HG02610 (cell line): ENCODE measurements around the gene RASSF9.

Experiments used
- ATAC-seq: cut with Tn5 transposase; IDR thresholded peaks from one replicate; pipeline ENCODE4 v1.9.1; 2021; ENCODE audit warnings: mild to moderate bottlenecking, moderate library complexity; ENCODE audit not compliant: unreplicated experiment

Gene RASSF9

DNA sequence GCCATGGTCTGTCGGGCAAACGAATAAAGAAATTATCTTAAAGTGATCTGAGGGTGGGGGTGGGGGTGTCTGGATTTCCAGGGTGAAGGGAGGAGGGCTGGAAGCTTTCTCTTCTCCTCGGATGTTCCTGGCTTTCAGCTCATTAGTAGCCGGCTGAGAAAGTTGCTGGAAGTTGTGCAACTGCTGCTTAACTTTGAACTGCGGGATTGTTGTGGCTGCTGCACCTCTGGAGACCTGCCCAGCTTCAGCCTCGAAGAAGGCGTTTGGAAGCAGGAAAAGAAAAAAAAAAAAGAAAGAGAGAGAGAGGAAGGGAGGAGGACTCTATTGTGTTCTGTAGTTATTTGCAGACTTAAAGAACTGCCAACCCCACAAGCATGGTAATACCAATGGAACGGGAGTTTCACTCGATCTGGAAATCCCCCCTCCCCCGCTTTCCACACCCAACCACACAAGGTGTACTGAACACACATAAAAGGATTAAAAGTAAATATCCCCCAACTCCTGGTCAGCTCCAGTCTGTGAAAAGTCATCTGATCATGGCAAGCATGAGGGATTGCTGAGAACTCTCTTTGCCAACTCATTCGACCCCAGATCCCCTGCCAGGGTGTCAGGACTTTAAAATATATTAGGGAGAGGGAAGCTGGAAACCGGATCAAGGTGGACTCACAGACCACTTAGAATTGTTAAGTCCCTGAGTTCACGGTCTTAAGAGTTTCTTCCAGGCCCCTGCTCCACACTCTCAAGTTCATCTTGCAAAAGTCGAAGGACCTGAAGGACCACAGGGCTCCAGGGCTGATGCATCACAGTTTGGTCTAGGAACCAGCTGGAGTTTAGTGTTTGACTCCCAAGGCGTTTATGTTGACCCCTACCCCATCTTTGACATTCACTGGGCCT, at the start of gene RASSF9:
Gene RASSF9, minus strand, starts transcription at position 213 of the 894 bp plus-strand sequence. Its CDS starts 208 bp downstream, at position 5.
- ATAC-seq, result peak; percentile 48

DNA sequence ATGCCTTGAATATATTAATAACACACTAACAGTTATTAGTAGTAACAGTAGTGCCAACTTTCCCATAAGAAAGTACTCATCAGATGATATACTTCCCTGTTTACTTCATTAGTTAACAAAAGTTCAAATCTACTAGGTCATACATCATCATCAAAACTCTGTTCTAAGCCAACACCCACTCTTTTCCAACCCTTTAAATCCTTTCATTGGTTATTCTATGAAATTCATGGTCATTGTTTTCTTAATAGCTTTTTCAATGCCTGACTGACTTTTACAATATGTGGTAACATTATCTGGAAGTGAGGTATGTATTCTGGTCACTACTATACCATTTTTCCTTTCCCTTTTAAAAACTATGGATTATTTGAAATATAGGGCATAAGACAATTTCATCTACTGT, 47.6 kb upstream of the RASSF9 start:
- ATAC-seq, result no peak

DNA sequence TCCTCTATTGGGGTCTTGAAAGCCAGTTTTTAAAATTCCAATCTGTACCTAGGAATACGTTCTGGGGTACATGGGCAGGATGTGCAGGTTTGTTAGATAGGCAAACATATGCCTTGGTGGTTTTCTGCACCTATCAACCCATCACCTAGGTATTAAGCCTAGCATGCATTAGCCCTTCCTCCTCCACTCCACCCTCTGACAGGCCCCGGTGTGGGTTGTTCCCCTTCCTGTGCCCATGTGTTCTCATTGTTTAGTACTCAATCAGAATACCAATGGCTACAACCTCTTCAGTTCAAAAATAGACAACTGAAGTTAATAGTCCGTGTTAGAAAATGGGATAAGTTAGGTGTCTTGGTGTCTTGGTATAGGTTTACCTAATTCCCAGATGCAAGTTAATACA, 41.2 kb upstream of the RASSF9 start:
- no peak for ATAC-seq

DNA sequence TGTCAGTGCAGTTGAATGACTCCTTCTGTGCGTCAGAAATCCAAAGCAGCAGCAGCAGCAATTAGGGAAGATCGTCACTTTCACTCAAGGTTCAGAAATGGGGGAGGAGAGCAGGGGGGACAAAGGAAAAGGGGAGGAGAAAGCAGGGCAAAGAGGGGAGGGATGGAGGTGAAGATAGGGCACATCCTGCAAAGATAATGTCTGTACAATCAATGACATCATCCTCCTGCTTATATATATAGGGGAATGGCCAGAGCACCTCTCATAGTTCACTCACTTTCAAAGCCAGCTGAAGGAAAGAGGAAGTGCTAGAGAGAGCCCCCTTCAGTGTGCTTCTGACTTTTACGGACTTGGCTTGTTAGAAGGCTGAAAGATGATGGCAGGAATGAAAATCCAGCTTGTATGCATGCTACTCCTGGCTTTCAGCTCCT, 37.8 kb upstream of the RASSF9 start, which contains the start of gene NTS:
Gene NTS, plus strand, starts transcription at position 265 of the 431 bp plus-strand sequence. Its CDS starts 109 bp downstream, at position 374.
- peak; percentile 68 for ATAC-seq

- ATAC-seq, result peak; percentile 81
Measured at GRCh38 chr12:85872497-85873091, 36.4 kb upstream of the RASSF9 start.

- ATAC-seq, result peak; percentile 94
Measured at GRCh38 chr12:85866986-85867776, 31.0 kb upstream of the RASSF9 start.

- ATAC-seq, result no peak
Measured at GRCh38 chr12:85865890-85866289, 29.7 kb upstream of the RASSF9 start.

DNA sequence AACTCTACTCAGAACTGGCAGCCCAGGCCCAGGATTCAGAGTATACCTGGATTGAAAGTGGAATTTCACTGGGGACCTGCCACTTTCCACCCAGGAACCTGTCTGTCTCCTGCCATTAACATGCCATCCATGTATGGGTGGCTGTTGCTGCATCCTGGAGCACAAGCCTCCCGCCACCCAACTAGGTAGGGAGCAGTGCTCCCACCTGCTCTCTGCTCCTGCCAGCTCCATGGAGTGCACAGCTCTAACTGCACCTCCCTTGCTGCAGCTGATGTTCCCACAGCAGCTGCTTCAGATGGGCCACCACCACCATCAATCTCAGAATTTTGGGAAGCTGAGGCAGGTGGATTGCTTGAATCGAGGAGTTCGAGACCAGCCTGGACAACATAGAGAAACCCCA, 20.8 kb upstream of the RASSF9 start:
- no peak for ATAC-seq

DNA sequence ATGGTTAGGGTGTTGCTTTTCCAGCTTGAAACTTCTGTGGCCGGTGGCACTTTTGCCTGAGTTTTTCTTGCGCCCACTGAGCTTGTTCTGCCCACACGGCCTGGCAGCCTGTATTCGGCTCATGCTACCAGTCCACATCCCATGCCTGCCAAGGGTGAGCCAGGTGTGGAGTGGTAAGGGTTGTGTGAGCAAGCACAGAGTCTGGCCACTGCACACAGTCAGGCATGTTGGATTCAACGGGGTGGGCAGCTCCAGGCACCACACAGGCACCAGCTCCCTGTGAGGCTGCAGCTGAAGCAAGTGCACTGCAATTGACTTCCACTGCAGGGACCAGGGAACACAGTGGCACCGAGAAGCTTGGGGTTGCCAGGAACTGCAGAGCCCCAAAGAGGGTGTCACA, 19.1 kb upstream of the RASSF9 start:
- no peak for ATAC-seq

DNA sequence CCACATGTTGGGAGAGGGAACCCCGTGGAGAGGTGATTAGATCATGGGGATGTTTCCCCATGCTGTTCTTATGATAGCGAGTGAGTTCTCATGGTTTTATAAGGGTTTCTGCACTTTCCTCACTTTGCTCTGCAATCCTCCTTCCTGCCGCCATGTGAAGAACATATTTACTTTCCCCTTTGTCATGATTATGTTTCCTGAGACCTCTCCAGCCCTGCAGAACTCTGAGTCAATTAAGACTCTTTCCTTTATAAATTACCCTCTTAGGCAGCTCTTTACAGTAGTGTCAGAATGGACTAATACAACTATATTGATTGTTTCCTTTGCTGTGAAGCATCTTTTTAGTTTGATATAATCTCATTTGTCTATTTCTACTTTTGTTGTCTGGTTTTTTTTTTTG, 13.1 kb upstream of the RASSF9 start:
- ATAC-seq, result no peak

GRCh38 chr12:85843606-85844310, 7.5 kb upstream of the RASSF9 start:
- no peak for ATAC-seq

- ATAC-seq, result peak; percentile 5
Measured at GRCh38 chr12:85835426-85836196, 598 bp downstream of the RASSF9 start.

- no peak for ATAC-seq
Measured at GRCh38 chr12:85834378-85834777, 1.8 kb downstream of the RASSF9 start.

GRCh38 chr12:85833579-85833978, 2.6 kb downstream of the RASSF9 start:
- ATAC-seq, result no peak

DNA sequence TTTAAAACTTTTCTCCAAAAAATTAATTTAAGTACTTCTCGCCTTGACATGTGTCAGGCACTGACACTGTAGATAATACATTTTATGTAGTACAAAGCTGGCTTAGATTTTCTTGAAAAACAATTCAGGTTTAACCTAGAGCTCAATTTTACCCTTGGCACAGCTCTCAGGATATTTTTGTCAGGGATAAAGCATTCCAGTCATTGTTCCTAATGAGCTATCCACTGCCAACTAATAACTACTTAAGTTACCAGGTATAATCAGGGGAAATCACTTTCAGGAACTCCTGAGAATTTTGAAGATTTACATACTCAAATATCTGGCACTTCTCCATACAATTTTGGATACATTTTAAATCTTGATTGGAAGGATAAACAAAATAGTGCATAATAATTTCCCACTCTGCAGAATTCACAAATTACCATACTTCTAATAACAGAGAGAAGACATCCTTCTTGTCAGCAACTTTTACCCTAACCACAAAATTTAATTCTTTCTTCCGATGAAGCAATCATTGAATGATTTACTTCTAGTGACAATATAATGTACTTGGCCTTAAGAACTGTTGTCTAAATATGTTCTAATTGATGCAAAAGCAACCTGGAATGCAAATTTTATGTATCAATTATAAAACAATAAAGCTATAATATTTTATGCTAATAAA, 4.8 kb downstream of the RASSF9 start:
- ATAC-seq, result no peak

DNA sequence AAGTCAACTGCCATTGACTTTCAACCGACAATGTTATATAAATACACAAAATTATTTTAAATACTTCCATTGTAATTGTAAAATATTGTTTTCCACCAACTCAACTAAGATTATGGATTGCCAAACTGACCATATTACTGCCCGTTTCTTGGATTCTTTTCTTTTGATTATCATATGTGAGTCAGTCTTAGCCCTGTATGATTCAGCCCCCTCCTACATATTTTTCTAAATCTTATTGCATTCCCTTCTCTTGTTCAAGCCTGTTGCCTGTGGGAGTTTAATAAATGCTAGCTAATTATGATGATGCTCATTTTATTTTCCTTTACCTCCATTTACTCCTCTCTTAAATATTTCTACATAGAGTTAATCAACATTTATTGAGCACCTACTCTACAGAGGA, 6.8 kb downstream of the RASSF9 start:
- no peak for ATAC-seq

DNA sequence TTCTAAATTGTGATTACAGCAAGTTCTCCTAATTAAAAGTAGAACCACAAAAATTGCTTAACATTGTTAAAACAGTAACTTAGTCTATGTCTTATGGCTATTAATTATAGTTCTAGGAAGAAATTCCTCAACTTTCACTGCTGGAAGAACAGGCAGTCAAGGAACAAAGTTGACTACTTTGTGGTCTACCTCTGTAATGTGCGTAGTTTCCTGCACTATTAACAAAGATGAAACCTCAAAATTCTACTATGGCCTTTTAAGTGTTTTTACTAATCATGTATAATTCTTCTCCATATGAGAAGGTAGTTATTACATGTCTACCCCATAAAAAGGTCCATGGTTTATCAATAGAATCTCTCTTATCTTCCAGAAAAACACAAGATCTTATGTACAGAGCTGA, 7.6 kb downstream of the RASSF9 start:
- ATAC-seq, result no peak

- ATAC-seq, result no peak
Measured at GRCh38 chr12:85825746-85826145, 10.5 kb downstream of the RASSF9 start.

DNA sequence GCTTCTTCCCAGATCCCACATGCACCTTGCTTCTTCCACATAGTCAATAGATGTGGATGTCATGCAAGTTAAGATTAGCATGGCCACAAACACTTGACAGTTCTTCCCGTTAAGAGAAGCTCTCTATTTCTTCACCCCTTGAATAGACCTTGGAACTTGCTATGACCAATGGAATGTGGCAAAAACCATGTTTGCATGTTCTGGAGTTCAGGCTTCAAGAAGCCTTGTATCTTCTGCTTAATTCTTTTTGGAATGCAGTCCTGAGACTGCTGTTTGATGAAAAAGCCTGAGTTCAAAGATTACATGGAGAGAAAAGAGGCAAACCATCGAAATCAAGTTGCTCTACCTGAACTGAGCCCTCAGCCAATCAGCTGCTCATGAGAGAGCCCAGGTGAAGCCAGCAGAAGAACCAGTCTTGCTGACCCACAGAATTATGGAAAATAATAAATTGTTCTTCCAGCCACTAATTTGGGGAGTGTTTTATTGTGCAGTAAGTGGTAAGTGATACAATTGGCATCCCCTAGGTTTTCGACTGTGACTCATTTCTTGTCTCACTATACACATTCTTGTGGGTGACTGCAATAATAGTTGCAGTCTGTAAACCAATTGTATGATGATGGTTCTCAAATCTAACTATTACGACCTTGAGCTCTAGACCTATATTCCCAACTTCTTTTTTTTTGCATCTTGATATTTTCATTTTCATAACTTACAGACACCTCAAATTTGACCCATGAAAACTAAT, 12.6 kb downstream of the RASSF9 start:
- ATAC-seq, result no peak
